HG03135 (cell line): ENCODE data around the gene THSD7B.
A peak's percentile ranks its signal among the peaks of the same experiment; 100 is the strongest.

Source experiments
- ATAC-seq: cut with Tn5 transposase; IDR thresholded peaks from one replicate; pipeline ENCODE4 v1.9.1; 2021; ENCODE audit warnings: mild to moderate bottlenecking, moderate library complexity; ENCODE audit not compliant: unreplicated experiment

THSD7B gene

GRCh38 chr2:137333386-137334165, 568.2 kb downstream of the THSD7B start:
- ATAC-seq: no peak

- ATAC-seq: no peak
These were observed 570.7 kb downstream of the THSD7B start for GRCh38 chr2:137336067-137336466.

GRCh38 chr2:137339051-137339450, 573.7 kb downstream of the THSD7B start:
- ATAC-seq: no peak

GRCh38 chr2:137345994-137346393, 580.6 kb downstream of the THSD7B start:
- no peak for ATAC-seq

- ATAC-seq: no peak
These were observed 583.0 kb downstream of the THSD7B start for GRCh38 chr2:137348301-137348700.

GRCh38 chr2:137357634-137358033, 592.3 kb downstream of the THSD7B start:
- ATAC-seq: no peak

- ATAC-seq: no peak
These were observed 602.0 kb downstream of the THSD7B start for GRCh38 chr2:137367361-137367760.

GRCh38 chr2:137369106-137369505, 603.8 kb downstream of the THSD7B start:
- no peak for ATAC-seq

GRCh38 chr2:137379186-137379585, 613.8 kb downstream of the THSD7B start:
- no peak for ATAC-seq

GRCh38 chr2:137380610-137381009, 615.3 kb downstream of the THSD7B start:
- ATAC-seq: no peak

GRCh38 chr2:137381731-137382130, 616.4 kb downstream of the THSD7B start:
- ATAC-seq: no peak

GRCh38 chr2:137383391-137383790, 618.0 kb downstream of the THSD7B start:
- no peak for ATAC-seq

GRCh38 chr2:137387044-137387443, 621.7 kb downstream of the THSD7B start:
- ATAC-seq: no peak

- ATAC-seq: no peak
These were observed 640.2 kb downstream of the THSD7B start for GRCh38 chr2:137405496-137405895.

- ATAC-seq: no peak
These were observed 646.2 kb downstream of the THSD7B start for GRCh38 chr2:137411585-137411984.

GRCh38 chr2:137420744-137421143, 655.4 kb downstream of the THSD7B start:
- no peak for ATAC-seq

GRCh38 chr2:137435162-137435561, 669.8 kb downstream of the THSD7B start:
- no peak for ATAC-seq

GRCh38 chr2:137437386-137437785, 672.0 kb downstream of the THSD7B start:
- ATAC-seq: no peak

- no peak for ATAC-seq
These were observed 679.6 kb downstream of the THSD7B start for GRCh38 chr2:137444970-137445369.

- ATAC-seq: no peak
These were observed 684.1 kb downstream of the THSD7B start for GRCh38 chr2:137449454-137449853.

GRCh38 chr2:137454886-137455285, 689.5 kb downstream of the THSD7B start:
- ATAC-seq: no peak

GRCh38 chr2:137467246-137467862, 702.0 kb downstream of the THSD7B start:
- ATAC-seq: peak; percentile 80
